ENCODE results near the gene ANGPTL1. TPM values are rescaled to one million over a fixed set of nuclear protein-coding genes. Genes with fewer than 3 reads are reported as not detected.
"Not testable (repeated sequence)": the region's sequence is repeated elsewhere in the genome, so short reads cannot be mapped to it uniquely, and the experiment has no call there.

The ANGPTL1 gene
- total and polyA plus RNA-seq, 4 donors, result 24.2 to 65.6 (median 52.1) TPM

- Histone ChIP-seq H3K36me3 (ENCODE audit: control insufficient read depth in 1 of 2, insufficient read depth in 2 of 2, low read length in 1 of 2) (no peaks in the 10 kb centered on the region), H3K4me3 (ENCODE audit: low read length in 2 of 2) (no peak overlapping the region), H3K27me3 (ENCODE audit: control insufficient read depth in 1 of 2, insufficient read depth in 2 of 2, low read length in 1 of 2) (no peaks in the 10 kb centered on the region), H3K27ac (ENCODE audit: low read depth in 1 of 2, low read length in 2 of 2) (no peak overlapping the region), H3K9me3 (ENCODE audit: control insufficient read depth, low read length) (no peaks in the 10 kb centered on the region), H3K4me1 (ENCODE audit: control insufficient read depth in 1 of 2, insufficient read depth in 2 of 2, low read length in 2 of 2) (no peaks in the 10 kb centered on the region)
- 89 to 92% methylated on average over 2 of the region's 2 CpGs for WGBS, 2 donors
- ATAC-seq (ENCODE audit: low FRiP score), result no peak
- intact Hi-C loops (cut with DNase I), result no loop called here
- DNase-seq, result no peak
Measured at GRCh38 chr1:178857126-178857525, 13.8 kb downstream of the ANGPTL1 start.

- DNase-seq (no peak), ATAC-seq (ENCODE audit: low FRiP score) (no peak)
- WGBS, 2 donors, result 76 to 82% methylated on average over 2 of the region's 2 CpGs
- no peaks in the 10 kb centered on the region for H3K4me1 ChIP-seq (ENCODE audit: control insufficient read depth in 1 of 2, insufficient read depth in 2 of 2, low read length in 2 of 2)
- no peak overlapping the region for H3K4me3 ChIP-seq (ENCODE audit: low read length in 2 of 2)
- H3K36me3 ChIP-seq (ENCODE audit: control insufficient read depth in 1 of 2, insufficient read depth in 2 of 2, low read length in 1 of 2), result no peaks in the 10 kb centered on the region
- H3K9me3 ChIP-seq (ENCODE audit: control insufficient read depth, low read length), result no peaks in the 10 kb centered on the region
- H3K27ac ChIP-seq (ENCODE audit: low read depth in 1 of 2, low read length in 2 of 2), result no peak overlapping the region
- intact Hi-C loops (cut with DNase I), result no loop called here
- H3K27me3 ChIP-seq (ENCODE audit: control insufficient read depth in 1 of 2, insufficient read depth in 2 of 2, low read length in 1 of 2), result no peaks in the 10 kb centered on the region
Measured at GRCh38 chr1:178849918-178850317, 21.0 kb downstream of the ANGPTL1 start.

- ATAC-seq (ENCODE audit: low FRiP score); H3K36me3 ChIP-seq (ENCODE audit: control insufficient read depth in 1 of 2, insufficient read depth in 2 of 2, low read length in 1 of 2); H3K9me3 ChIP-seq (ENCODE audit: control insufficient read depth, low read length); DNase-seq; H3K27ac ChIP-seq (ENCODE audit: low read depth in 1 of 2, low read length in 2 of 2); H3K4me3 ChIP-seq (ENCODE audit: low read length in 2 of 2); H3K27me3 ChIP-seq (ENCODE audit: control insufficient read depth in 1 of 2, insufficient read depth in 2 of 2, low read length in 1 of 2); intact Hi-C loops (cut with DNase I); H3K4me1 ChIP-seq (ENCODE audit: control insufficient read depth in 1 of 2, insufficient read depth in 2 of 2, low read length in 2 of 2): not testable (repeated sequence)
- WGBS, 2 donors, result 94 to 95% methylated on average over 1 of the region's 1 CpG
Measured at GRCh38 chr1:178847919-178848318, 23.0 kb downstream of the ANGPTL1 start.

- Histone ChIP-seq H3K4me1 (ENCODE audit: control insufficient read depth in 1 of 2, insufficient read depth in 2 of 2, low read length in 2 of 2) (no peaks in the 10 kb centered on the region), H3K27me3 (ENCODE audit: control insufficient read depth in 1 of 2, insufficient read depth in 2 of 2, low read length in 1 of 2) (no peaks in the 10 kb centered on the region), H3K27ac (ENCODE audit: low read depth in 1 of 2, low read length in 2 of 2) (no peak overlapping the region), H3K9me3 (ENCODE audit: control insufficient read depth, low read length) (no peaks in the 10 kb centered on the region), H3K4me3 (ENCODE audit: low read length in 2 of 2) (no peak overlapping the region), H3K36me3 (ENCODE audit: control insufficient read depth in 1 of 2, insufficient read depth in 2 of 2, low read length in 1 of 2) (no peaks in the 10 kb centered on the region)
- DNase-seq (no peak), ATAC-seq (ENCODE audit: low FRiP score) (no peak)
- intact Hi-C loops (cut with DNase I), result no loop called here
- 29 to 36% methylated on average over 2 of the region's 2 CpGs for WGBS, 2 donors
Measured at GRCh38 chr1:178847396-178847849, 23.5 kb downstream of the ANGPTL1 start.

- H3K9me3 ChIP-seq (ENCODE audit: control insufficient read depth, low read length), result no peaks in the 10 kb centered on the region
- intact Hi-C loops (cut with DNase I), result no loop called here
- DNase-seq (no peak), ATAC-seq (ENCODE audit: low FRiP score) (no peak)
- H3K27me3 ChIP-seq (ENCODE audit: control insufficient read depth in 1 of 2, insufficient read depth in 2 of 2, low read length in 1 of 2), result no peaks in the 10 kb centered on the region
- H3K36me3 ChIP-seq (ENCODE audit: control insufficient read depth in 1 of 2, insufficient read depth in 2 of 2, low read length in 1 of 2), result no peaks in the 10 kb centered on the region
- H3K27ac ChIP-seq (ENCODE audit: low read depth in 1 of 2, low read length in 2 of 2), result no peak overlapping the region
- no peak overlapping the region for H3K4me3 ChIP-seq (ENCODE audit: low read length in 2 of 2)
- no peaks in the 10 kb centered on the region for H3K4me1 ChIP-seq (ENCODE audit: control insufficient read depth in 1 of 2, insufficient read depth in 2 of 2, low read length in 2 of 2)
Measured at GRCh38 chr1:178846306-178846705, 24.6 kb downstream of the ANGPTL1 start.

- Histone ChIP-seq H3K27me3 (ENCODE audit: control insufficient read depth in 1 of 2, insufficient read depth in 2 of 2, low read length in 1 of 2) (no peaks in the 10 kb centered on the region), H3K27ac (ENCODE audit: low read depth in 1 of 2, low read length in 2 of 2) (no peak overlapping the region), H3K4me3 (ENCODE audit: low read length in 2 of 2) (no peak overlapping the region), H3K4me1 (ENCODE audit: control insufficient read depth in 1 of 2, insufficient read depth in 2 of 2, low read length in 2 of 2) (no peaks in the 10 kb centered on the region), H3K9me3 (ENCODE audit: control insufficient read depth, low read length) (no peaks in the 10 kb centered on the region), H3K36me3 (ENCODE audit: control insufficient read depth in 1 of 2, insufficient read depth in 2 of 2, low read length in 1 of 2) (no peaks in the 10 kb centered on the region)
- no peak for DNase-seq
- ATAC-seq (ENCODE audit: low FRiP score), result no peak
- WGBS, 2 donors, result 67 to 71% methylated on average over 3 of the region's 3 CpGs
- intact Hi-C loops (cut with DNase I), result no loop called here
Measured at GRCh38 chr1:178844436-178844835, 26.4 kb downstream of the ANGPTL1 start.

GRCh38 chr1:178825167-178825566 is 45.7 kb downstream of the ANGPTL1 start:
- Histone ChIP-seq H3K9me3 (ENCODE audit: control insufficient read depth, low read length) (no peaks in the 10 kb centered on the region), H3K36me3 (ENCODE audit: control insufficient read depth in 1 of 2, insufficient read depth in 2 of 2, low read length in 1 of 2) (no peaks in the 10 kb centered on the region), H3K27me3 (ENCODE audit: control insufficient read depth in 1 of 2, insufficient read depth in 2 of 2, low read length in 1 of 2) (no peaks in the 10 kb centered on the region), H3K4me1 (ENCODE audit: control insufficient read depth in 1 of 2, insufficient read depth in 2 of 2, low read length in 2 of 2) (no peaks in the 10 kb centered on the region), H3K4me3 (ENCODE audit: low read length in 2 of 2) (no peak overlapping the region), H3K27ac (ENCODE audit: low read depth in 1 of 2, low read length in 2 of 2) (no peak overlapping the region)
- DNase-seq (no peak), ATAC-seq (ENCODE audit: low FRiP score) (no peak)
- intact Hi-C loops (cut with DNase I), result no loop called here
- WGBS, 2 donors, result 89 to 91% methylated on average over 2 of the region's 2 CpGs

GRCh38 chr1:178821134-178821866 is 49.6 kb downstream of the ANGPTL1 start:
- DNase-seq (no peak), ATAC-seq (ENCODE audit: low FRiP score) (no peak)
- Histone ChIP-seq H3K4me3 (ENCODE audit: low read length in 2 of 2) (no peak overlapping the region), H3K4me1 (ENCODE audit: control insufficient read depth in 1 of 2, insufficient read depth in 2 of 2, low read length in 2 of 2) (no peaks in the 10 kb centered on the region), H3K9me3 (ENCODE audit: control insufficient read depth, low read length) (no peaks in the 10 kb centered on the region), H3K27ac (ENCODE audit: low read depth in 1 of 2, low read length in 2 of 2) (no peak overlapping the region), H3K27me3 (ENCODE audit: control insufficient read depth in 1 of 2, insufficient read depth in 2 of 2, low read length in 1 of 2) (no peaks in the 10 kb centered on the region), H3K36me3 (ENCODE audit: control insufficient read depth in 1 of 2, insufficient read depth in 2 of 2, low read length in 1 of 2) (no peaks in the 10 kb centered on the region)
- WGBS, 2 donors, result 92 to 96% methylated on average over 1 of the region's 1 CpG
- intact Hi-C loops (cut with DNase I), result no loop called here

- ATAC-seq (ENCODE audit: low FRiP score) (no peak), DNase-seq (no peak)
- intact Hi-C loops (cut with DNase I), result no loop called here
- Histone ChIP-seq H3K27me3 (ENCODE audit: control insufficient read depth in 1 of 2, insufficient read depth in 2 of 2, low read length in 1 of 2) (no peaks in the 10 kb centered on the region), H3K4me1 (ENCODE audit: control insufficient read depth in 1 of 2, insufficient read depth in 2 of 2, low read length in 2 of 2) (no peaks in the 10 kb centered on the region), H3K9me3 (ENCODE audit: control insufficient read depth, low read length) (no peaks in the 10 kb centered on the region), H3K36me3 (ENCODE audit: control insufficient read depth in 1 of 2, insufficient read depth in 2 of 2, low read length in 1 of 2) (no peaks in the 10 kb centered on the region), H3K27ac (ENCODE audit: low read depth in 1 of 2, low read length in 2 of 2) (no peak overlapping the region), H3K4me3 (ENCODE audit: low read length in 2 of 2) (no peak overlapping the region)
- WGBS, 2 donors, result 97% methylated on average over 4 of the region's 4 CpGs
Measured at GRCh38 chr1:178819123-178819522, 51.8 kb downstream of the ANGPTL1 start.

All from aorta (tissue), 5 donors.